HepG2 (cell line): Measurements from ENCODE around the gene ILRUN. TPM values are rescaled to one million over a fixed set of nuclear protein-coding genes. Genes with fewer than 3 reads are reported as not detected.

ENCODE experiments used
- ATAC-seq: fragments of 200-7000 bp; cut with Tn5 transposase; 3 replicates; pipeline ENCODE4 v1.9.1; 2020; ENCODE audit warnings: mild to moderate bottlenecking, moderate library complexity
- BruUV-seq: library from RNA; stranded (reverse); fragments of 400-500 nt; replicated peaks from 2 replicates; lab custom pipeline; 2021; lab: Mats Ljungman, UMichigan
- CTCF ChIA-PET: fragments of 300-600 bp; formaldehyde crosslinking; extraction: SDS; loops from one replicate; lab custom pipeline; 2021; ENCODE audit warnings: low total read pairs, inconsistent platforms, low intra/inter-chr PET ratio; lab: Yijun Ruan, JAX
- POLR2A ChIA-PET: fragments of 350-600 bp; sonication (Branson Sonifier 250); formaldehyde crosslinking; loops from one replicate; lab custom pipeline; 2020; ENCODE audit warnings: antibody characterized with exemption, inconsistent platforms; lab: Yijun Ruan, JAX
- DNase-seq: peaks from one replicate; pipeline ENCODE4 v3.0.0-alpha.2; 2015; ENCODE audit warnings: low spot score
- FAIRE-seq: peaks from 3 replicates; lab custom pipeline; 2011; peaks lifted over from hg19 to GRCh38; lab: Jason Lieb, UNC
- H2AFZ ChIP-seq: one replicate; pipeline ENCODE4 v1.6.1; 2011; ENCODE audit warnings: low read length, inconsistent platforms
- H3K27ac ChIP-seq: fragments of 300-600 bp; 3 replicates; pipeline ENCODE4 v1.8.0; 2011; ENCODE audit warnings: mixed run types, mild to moderate bottlenecking, mixed read lengths, low read length, inconsistent platforms; ENCODE audit not compliant: insufficient read depth; ENCODE audit errors: extremely low read length
- H3K27me3 ChIP-seq, 2 experiments: fragments of 200-600 bp in 1 of 2; 2 replicates in 1 of 2; 3 replicates in 1 of 2; pipeline versions ENCODE4 v1.6.0 to v1.8.0; 2011; ENCODE audit warnings: low read length in 2 of 2, mild to moderate bottlenecking in 2 of 2, moderate library complexity in 2 of 2, inconsistent platforms in 1 of 2; ENCODE audit not compliant: insufficient read depth in 2 of 2, control insufficient read depth in 1 of 2
- H3K36me3 ChIP-seq, 2 experiments: fragments of 200-600 bp in 1 of 2; replicated peaks in 1 of 2; 2 replicates in 1 of 2; 3 replicates in 1 of 2; pipeline versions ENCODE4 v1.5.1 to v1.8.0; 2011; ENCODE audit warnings: low read length in 2 of 2, inconsistent platforms in 1 of 2; ENCODE audit not compliant: insufficient read depth in 2 of 2, control insufficient read depth in 1 of 2
- H3K4me1 ChIP-seq: 2 replicates; pipeline ENCODE4 v1.5.1; 2012; ENCODE audit warnings: low read length, inconsistent platforms; ENCODE audit not compliant: insufficient read depth
- H3K4me2 ChIP-seq: 2 replicates; pipeline ENCODE4 v1.6.0; 2011; ENCODE audit warnings: low read depth, low read length, inconsistent platforms
- H3K4me3 ChIP-seq, 3 experiments: fragments of 200-600 bp in 1 of 3; sonication (generic), shearing (Covaris generic) in 1 of 3; replicated peaks in 1 of 3; 2 replicates each; pipeline ENCODE4 v1.5.1; 2011 to 2016; ENCODE audit warnings: low read length in 3 of 3, inconsistent platforms in 2 of 3, low read depth in 2 of 3, mild to moderate bottlenecking in 2 of 3, control low read depth in 1 of 3, mixed read lengths in 1 of 3; ENCODE audit not compliant: insufficient read depth in 1 of 3
- H3K79me2 ChIP-seq: one replicate; pipeline ENCODE4 v1.6.1; 2011; ENCODE audit warnings: low read length, inconsistent platforms; ENCODE audit not compliant: insufficient read depth
- H3K9ac ChIP-seq: 2 replicates; pipeline ENCODE4 v1.6.0; 2011; ENCODE audit warnings: mild to moderate bottlenecking, low read depth, low read length, inconsistent platforms; ENCODE audit not compliant: insufficient read depth
- H3K9me3 ChIP-seq: 2 replicates; pipeline ENCODE4 v1.5.1; 2012; ENCODE audit warnings: mild to moderate bottlenecking, low read length
- H4K20me1 ChIP-seq: 2 replicates; pipeline ENCODE4 v1.6.0; 2011; ENCODE audit warnings: inconsistent platforms, mild to moderate bottlenecking, low read length, moderate library complexity; ENCODE audit not compliant: insufficient read depth
- ARID3A ChIP-seq: IDR thresholded peaks from 2 replicates; pipeline ENCODE4 v1.6.1; 2012; ENCODE audit warnings: low read depth, low read length, improper control_type of control experiment
- BCL6 ChIP-seq: IDR thresholded peaks from 2 replicates; pipeline ENCODE4 v1.6.1; 2016; ENCODE audit warnings: missing genetic modification reagents, missing compliant biosample characterization
- CEBPG ChIP-seq: IDR thresholded peaks from 2 replicates; pipeline ENCODE4 v1.6.1; 2016
- CREB1 ChIP-seq, 2 experiments: fragments of 450-650 bp in 1 of 2; IDR thresholded peaks; 2 replicates each; pipeline ENCODE4 v1.6.1; 2016 to 2017; ENCODE audit warnings: control low read depth in 1 of 2, mild to moderate bottlenecking in 1 of 2, missing compliant biosample characterization in 1 of 2, missing genetic modification characterization in 1 of 2
- E2F5 ChIP-seq: sonication (generic); formaldehyde crosslinking; conservative IDR thresholded peaks from 2 replicates; pipeline ENCODE4 v1.4.0; 2020; ENCODE audit warnings: missing genetic modification reagents
- FOXA3 ChIP-seq: IDR thresholded peaks from 2 replicates; pipeline ENCODE4 v1.6.1; 2016; ENCODE audit warnings: missing genetic modification reagents, missing compliant biosample characterization
- GATAD2A ChIP-seq: IDR thresholded peaks from 2 replicates; pipeline ENCODE4 v1.6.1; 2016
- RARA ChIP-seq: IDR thresholded peaks from 2 replicates; pipeline ENCODE4 v1.6.1; 2016; ENCODE audit warnings: missing genetic modification reagents, missing compliant biosample characterization
- SNRNP70 ChIP-seq: fragments of 200-400 bp; formaldehyde crosslinking; IDR thresholded peaks from 2 replicates; pipeline ENCODE4 v1.6.1; 2017; ENCODE audit warnings: mild to moderate bottlenecking, low read depth, low read length, moderate library complexity
- TOPORS ChIP-seq: sonication (generic); formaldehyde crosslinking; IDR thresholded peaks from 2 replicates; pipeline ENCODE4 v1.8.0; 2023; ENCODE audit warnings: mild to moderate bottlenecking, missing genetic modification reagents
- ZNF121 ChIP-seq: sonication (generic); formaldehyde crosslinking; IDR thresholded peaks from 2 replicates; pipeline ENCODE4 v1.5.0; 2020; ENCODE audit warnings: mild to moderate bottlenecking, missing genetic modification reagents
- ZNF451 ChIP-seq: sonication (generic); formaldehyde crosslinking; IDR thresholded peaks from 2 replicates; pipeline ENCODE4 v1.5.0; 2020; ENCODE audit warnings: mild to moderate bottlenecking, missing genetic modification reagents
- ZNF691 ChIP-seq: sonication (generic); formaldehyde crosslinking; IDR thresholded peaks from 2 replicates; pipeline ENCODE4 v1.4.0; 2020; ENCODE audit warnings: missing genetic modification reagents, low read depth, mild to moderate bottlenecking, borderline replicate concordance
- WGBS: methylation state at CpG from one replicate; pipeline ENCODE4 v1.1.6; 2017; ENCODE audit warnings: low lambda C conversion rate; 5-methylcytosine and 5-hydroxymethylcytosine counted together
- in situ Hi-C: cut with HindIII; loops from 2 replicates; pipeline ENCODE4 v1.10.0; 2017; ENCODE audit warnings: low pct_unique_long_range_greater_than_20kb; ENCODE audit not compliant: extremely low pct_ligation_motif_present
- intact Hi-C: fragments of 100-400 bp; cut with micrococcal nuclease; formaldehyde crosslinking; loops from one replicate; pipeline ENCODE4 v1.10.0; 2022; ENCODE audit not compliant: unreplicated experiment
- polyA plus RNA-seq, 8 experiments: library from polyadenylated mRNA; depleted of rRNA in 3 of 8; stranded (reverse) in 7 of 8; unstranded in 1 of 8; fragments of >200 nt; fragmentation: Illumina TruSeq in 4 of 8; extraction: Trizol in 4 of 8; gene quantifications; 2 replicates each; pipeline versions ENCODE4 v1.2.1 to v1.2.3, GENCODE V29; 2011 to 2016; ENCODE audit warnings: low read depth in 4 of 8, missing spikeins in 1 of 8, mixed read lengths in 1 of 8; ENCODE audit not compliant: insufficient read depth in 1 of 8
- total RNA-seq, 5 experiments: library from RNA; depleted of rRNA; stranded (reverse); fragments of >200 nt; fragmentation: Illumina TruSeq; extraction: Trizol; gene quantifications; 2 replicates each; pipeline ENCODE4 v1.2.3, GENCODE V29; 2016; ENCODE audit warnings: low read depth in 1 of 5

Gene ILRUN
- total and polyA plus RNA-seq, 2 of the 13 experiments (the other 11 are each of a cell fraction or from before 2014, with no cell fraction given) = 45.5 to 66.6 TPM

- intact Hi-C loops (loop anchor here (5.0 kb wide), 1 partner anchor 36 kb away; no protein-coding TSS in a partner anchor), in situ Hi-C loops (no loop called here)
- Histone ChIP-seq H3K9ac (no peak overlapping the region), H3K9me3 (no peaks in the 10 kb centered on the region), H3K79me2 (no peaks in the 10 kb centered on the region), H3K27me3 (no peaks in the 10 kb centered on the region), H3K4me3 (no peak overlapping the region), H3K27ac (no peak overlapping the region), H3K36me3 (no peaks in the 10 kb centered on the region), H3K4me1 (peaks cover 97% of the 10 kb centered on the region), H3K4me2 (no peak overlapping the region), H2AFZ (no peak overlapping the region), H4K20me1 (no peaks in the 10 kb centered on the region)
- no peak for TF ChIP-seq TOPORS (CRISPR knock-in tag)
- TF ChIP-seq ZNF121 (CRISPR knock-in tag) = peak; percentile 69
- TF ChIP-seq SNRNP70 = no peak
- CTCF ChIA-PET = no interaction called here
- ATAC-seq (no peak), DNase-seq (no peak), FAIRE-seq (no peak)
- BruUV-seq = no TSS peak
- POLR2A ChIA-PET = interaction anchor here (0.7 to 1.6 kb wide), 3 partner anchors 13 to 105 kb away, joined by 3 to 6 read pairs (median 5); partner anchors contain the start of gene SNRPC
- WGBS = 77% methylated on average over 7 of the region's 7 CpGs
These were observed 47.2 kb upstream of the ILRUN start for GRCh38 chr6:34743625-34744293.

GRCh38 chr6:34742094-34742493, 45.5 kb upstream of the ILRUN start:
- Histone ChIP-seq H3K9me3 (no peaks in the 10 kb centered on the region), H2AFZ (no peak overlapping the region), H3K27me3 (no peaks in the 10 kb centered on the region), H3K9ac (no peak overlapping the region), H3K27ac (no peak overlapping the region), H3K79me2 (no peaks in the 10 kb centered on the region), H3K4me3 (no peak overlapping the region), H3K4me1 (peaks cover 94% of the 10 kb centered on the region), H3K4me2 (no peak overlapping the region), H4K20me1 (no peaks in the 10 kb centered on the region), H3K36me3 (no peaks in the 10 kb centered on the region)
- ATAC-seq (no peak), FAIRE-seq (no peak), DNase-seq (no peak)
- ChIA-PET POLR2A (no interaction called here), CTCF (no interaction called here)
- WGBS = 34% methylated on average over 4 of the region's 4 CpGs
- BruUV-seq = no TSS peak
- intact Hi-C loops (loop anchor here (5.0 kb wide), 1 partner anchor 35 kb away; no protein-coding TSS in a partner anchor), in situ Hi-C loops (no loop called here)
- TF ChIP-seq ZNF451 (CRISPR knock-in tag) = no peak
- TF ChIP-seq ARID3A = peak; percentile 85
- peak; percentile 36; the same call in 1 of the 2 replicates for TF ChIP-seq FOXA3 (CRISPR knock-in tag)
- no peak for TF ChIP-seq E2F5
- peak; percentile 95 for TF ChIP-seq BCL6 (CRISPR knock-in tag)
- peak; percentile 22; the same call in 1 of the 2 replicates for TF ChIP-seq RARA
- 0 out of 2 replicates have a peak, but pooled peaks have one; percentile 34 for TF ChIP-seq GATAD2A (CRISPR knock-in tag)
- TF ChIP-seq ZNF691 (CRISPR knock-in tag) = no peak
- no peak for TF ChIP-seq CREB1 (IDR thresholded peaks at IDR 0.05)
- 0 out of 2 replicates have a peak, but pooled peaks have one; percentile 13 for TF ChIP-seq CREB1 (CRISPR knock-in tag; IDR thresholded peaks at IDR 0.05)
- peak; percentile 12; the same call in 1 of the 2 replicates for TF ChIP-seq CEBPG
